Activated CD4-positive, alpha-beta T cell treated with anti-CD3 and anti-CD28 coated beads, Interleukin-2, Interleukin-6, amounts not matched to agents 100 ng/mL and 50 ng/mL, durations not matched to agents 16 hours and 8 hours (primary cell): ENCODE measurements around the gene COL9A3.

ENCODE experiments used
- DNase-seq: peaks from one replicate; pipeline ENCODE4 v3.0.0-alpha.2; 2020

COL9A3 gene

DNA sequence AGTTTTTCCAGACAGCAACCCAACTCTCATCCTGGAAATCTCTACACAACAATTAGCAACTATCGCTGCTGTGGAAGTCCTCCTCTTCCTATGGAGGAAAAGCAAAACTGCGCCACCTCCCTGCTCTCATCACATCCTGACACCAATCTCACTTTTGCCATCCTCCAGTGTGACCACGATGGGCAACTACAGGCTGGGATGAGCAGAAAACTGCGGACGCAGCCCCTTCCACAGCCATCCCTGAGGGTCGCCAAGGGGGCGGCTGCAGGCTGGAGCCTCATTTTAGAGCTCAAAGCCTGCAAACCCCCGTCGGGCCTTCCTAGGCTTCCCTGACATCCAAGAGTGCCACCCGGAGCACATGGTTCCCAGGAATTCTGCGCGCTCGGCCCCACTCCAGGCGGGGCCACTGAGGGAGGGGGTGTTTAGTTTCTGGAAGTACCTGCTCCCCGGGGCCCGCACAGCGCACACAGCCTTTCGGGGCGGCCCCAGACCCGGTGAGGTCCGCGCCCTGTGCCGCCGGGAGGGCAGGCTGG is 43.6 kb downstream of the COL9A3 start:
- no peak for DNase-seq

DNA sequence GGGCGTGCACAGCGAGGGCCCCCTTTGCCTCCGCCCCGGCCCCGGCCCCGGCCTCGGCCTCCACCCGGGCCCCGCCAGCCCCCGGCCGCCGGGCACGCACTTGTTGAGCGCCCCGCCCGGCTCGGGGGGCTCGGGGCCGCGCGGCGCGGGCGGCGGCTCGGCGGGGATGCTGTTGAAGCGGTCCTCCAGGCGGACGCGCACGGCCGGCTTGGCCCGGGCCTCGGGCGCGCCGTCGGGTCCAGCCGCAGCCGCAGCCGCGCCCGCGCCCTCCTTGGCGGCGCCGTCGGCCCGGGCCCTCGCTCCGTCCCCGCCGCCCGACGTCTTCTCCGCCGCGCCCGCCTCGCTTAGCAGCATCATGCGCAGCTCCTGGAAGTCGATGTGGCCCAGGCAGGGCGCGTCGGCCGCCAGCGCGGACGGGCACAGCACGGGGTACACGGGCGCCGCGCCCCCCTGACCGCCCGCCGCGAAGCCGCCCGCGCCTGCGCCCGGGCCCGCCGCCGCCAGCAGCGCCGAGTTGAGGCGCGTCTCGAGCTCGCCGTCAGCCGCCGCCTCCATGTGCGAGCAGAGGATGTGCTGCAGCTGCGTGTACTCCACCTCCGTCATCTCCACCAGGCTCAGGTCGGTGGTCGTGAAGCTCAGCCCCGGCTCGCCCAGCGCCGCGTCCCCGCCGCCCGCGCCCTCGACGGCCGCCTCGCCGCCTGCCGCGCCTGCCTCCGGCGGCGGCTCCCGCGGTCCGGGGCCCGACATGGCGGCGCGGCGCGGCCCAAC is 44.3 kb downstream of the COL9A3 start:
- DNase-seq, result peak; percentile 29

DNA sequence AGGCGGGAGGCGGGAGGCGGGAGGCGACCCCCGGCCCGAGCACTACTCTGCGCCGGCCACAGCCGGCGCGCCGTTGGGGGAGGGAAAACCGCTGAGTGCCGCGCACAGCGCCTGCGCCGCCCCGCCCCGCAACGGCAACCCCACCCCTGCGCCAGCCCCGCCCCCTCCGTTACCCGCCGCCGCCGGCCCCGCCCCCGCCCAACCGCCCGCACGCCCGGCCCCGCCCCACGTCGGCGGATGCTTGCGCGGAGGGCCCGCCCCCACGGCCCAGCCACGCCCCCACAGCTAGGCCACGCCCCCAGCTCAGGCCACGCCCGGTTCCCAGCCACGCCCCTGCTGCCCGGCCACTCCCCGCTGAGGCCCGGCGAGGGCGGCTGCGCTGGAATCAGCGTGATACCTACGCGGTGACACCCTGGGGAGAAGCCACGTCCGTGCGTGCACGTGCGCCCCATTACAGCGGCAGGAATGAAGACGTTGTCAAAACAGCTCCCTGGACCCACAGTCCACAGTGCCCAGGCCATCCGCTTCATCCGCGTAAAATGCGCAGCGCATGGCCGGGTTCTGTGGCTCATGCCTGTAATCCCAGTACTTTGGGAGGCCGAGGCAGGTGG is 45.0 kb downstream of the COL9A3 start, which contains the start of gene TCFL5:
Gene TCFL5, minus strand, starts transcription at position 97 of the 611 bp plus-strand sequence. CDS start 152 bp downstream, outside the sequence.
- DNase-seq, result peak; percentile 96

DNA sequence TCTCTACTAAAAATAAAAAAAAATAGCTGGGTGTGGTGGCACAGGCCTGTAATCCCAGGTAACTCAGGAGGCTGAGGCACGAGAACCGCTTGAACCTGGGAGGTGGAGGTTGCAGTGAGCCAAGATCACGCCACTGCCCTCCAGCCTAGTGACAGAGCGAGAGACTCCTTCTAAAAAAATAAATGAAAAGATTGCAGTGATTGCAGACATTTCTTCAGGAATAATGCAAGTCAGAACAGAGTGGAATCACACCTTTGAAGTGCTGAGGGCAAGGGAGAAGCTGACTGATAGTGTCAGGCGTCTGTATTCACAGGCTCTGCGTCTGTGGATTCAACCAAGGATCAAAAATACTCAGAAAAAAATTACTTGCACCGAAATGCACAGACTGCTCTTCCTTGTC is 47.4 kb downstream of the COL9A3 start:
- no peak for DNase-seq

DNA sequence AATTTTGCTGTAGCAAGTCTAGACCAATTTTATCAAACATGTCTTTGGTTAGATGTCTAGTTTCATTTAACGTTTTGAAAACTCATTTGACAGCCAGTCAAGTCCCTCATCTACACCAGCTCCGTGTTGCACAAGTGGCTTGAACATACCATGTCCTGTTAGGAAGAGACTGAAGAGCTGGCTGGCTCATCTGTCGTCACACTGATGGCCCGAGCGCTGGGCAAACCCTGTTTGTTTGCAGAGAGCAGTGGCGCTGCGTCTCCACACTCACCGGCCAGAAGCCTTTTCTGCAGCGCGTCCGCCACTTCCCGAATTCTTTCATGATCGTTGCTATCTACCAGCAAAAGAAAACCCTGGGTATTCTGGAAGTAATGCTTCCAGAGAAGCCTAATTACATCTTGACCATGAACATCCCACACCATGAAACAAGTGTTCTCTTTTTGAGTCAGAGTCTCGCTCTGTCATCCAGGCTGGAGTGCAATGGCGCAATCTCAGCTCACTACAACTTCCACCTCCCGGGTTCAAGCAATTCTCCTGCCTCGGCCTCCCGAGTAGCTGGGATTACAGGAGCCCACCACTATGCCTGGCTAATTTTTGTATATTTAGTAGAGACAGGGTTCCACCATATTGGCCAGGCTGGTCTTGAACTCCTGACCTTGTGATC is 55.5 kb downstream of the COL9A3 start:
- no peak for DNase-seq

DNA sequence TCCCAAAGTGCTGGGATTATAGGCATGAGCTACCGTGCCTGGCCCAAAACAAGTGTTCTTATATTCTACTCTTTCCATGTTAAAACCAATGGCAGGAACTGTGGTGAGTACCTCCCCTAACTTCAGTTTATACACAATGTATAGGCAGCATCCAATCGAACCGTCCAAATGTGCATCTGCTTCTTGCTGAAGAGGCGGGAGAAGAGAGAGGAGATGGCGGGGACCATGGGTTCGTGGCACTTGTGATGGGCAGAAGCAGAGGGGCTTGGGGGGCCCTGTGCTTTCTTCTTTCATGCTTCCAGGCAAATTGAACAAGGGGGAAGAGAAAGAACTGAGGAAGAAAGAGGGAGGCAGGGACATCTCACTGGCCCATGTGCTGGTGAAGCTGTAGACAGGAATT is 56.0 kb downstream of the COL9A3 start:
- no peak for DNase-seq

DNA sequence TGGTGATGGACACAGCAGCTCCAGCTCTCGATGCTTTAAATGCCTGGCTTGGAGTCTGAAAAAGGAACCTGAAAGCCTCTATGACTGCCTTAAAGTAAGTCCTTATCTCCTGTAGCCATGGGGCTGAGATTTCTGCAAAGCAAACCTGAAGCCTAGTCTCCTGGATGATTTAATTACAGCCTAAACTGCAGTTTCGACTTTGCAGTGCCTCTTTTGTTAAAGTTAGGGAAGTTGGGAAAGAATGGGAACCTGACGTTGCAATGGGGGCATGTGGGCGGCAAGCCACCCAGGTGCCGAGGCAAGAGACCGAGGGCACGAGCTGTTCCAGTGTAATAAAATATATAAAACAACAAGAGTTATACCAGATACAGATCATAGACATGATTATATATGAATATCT is 56.4 kb downstream of the COL9A3 start:
- DNase-seq, result no peak

DNA sequence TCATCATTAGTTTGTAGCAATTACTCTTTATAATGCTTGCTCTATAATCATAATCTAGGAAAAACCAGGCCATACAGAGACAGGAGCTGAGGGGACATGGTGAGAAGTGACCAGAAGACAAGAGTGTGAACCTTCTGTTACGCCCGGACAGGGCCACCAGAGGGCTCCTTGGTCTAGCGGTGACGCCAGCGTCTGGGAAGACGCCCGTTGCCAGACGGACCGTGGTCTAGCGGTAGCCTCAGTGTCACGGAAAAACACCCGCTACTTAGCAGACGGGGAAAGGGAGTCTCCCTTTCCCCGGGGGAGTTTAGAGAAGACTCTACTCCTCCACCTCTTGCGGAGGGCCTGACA is 56.8 kb downstream of the COL9A3 start:
- peak; percentile 50 for DNase-seq

DNA sequence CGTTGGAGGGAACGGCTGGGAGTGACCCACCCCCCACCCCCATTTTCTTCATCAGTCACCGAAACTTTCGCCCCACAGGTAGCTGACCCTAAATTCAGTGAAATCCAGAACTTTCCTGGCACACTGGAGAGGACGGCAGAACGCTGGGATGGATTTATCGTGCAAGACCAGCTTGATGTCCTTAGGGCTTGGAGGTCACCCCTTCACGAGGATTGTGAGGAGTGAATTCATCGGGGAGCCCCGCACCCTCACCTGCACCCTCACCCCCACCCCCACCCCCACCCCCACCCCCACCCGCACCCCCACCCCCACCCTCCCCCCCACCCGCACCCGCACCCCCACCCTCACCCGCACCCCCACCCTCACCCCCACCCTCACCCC is 58.1 kb downstream of the COL9A3 start:
- no peak for DNase-seq

DNA sequence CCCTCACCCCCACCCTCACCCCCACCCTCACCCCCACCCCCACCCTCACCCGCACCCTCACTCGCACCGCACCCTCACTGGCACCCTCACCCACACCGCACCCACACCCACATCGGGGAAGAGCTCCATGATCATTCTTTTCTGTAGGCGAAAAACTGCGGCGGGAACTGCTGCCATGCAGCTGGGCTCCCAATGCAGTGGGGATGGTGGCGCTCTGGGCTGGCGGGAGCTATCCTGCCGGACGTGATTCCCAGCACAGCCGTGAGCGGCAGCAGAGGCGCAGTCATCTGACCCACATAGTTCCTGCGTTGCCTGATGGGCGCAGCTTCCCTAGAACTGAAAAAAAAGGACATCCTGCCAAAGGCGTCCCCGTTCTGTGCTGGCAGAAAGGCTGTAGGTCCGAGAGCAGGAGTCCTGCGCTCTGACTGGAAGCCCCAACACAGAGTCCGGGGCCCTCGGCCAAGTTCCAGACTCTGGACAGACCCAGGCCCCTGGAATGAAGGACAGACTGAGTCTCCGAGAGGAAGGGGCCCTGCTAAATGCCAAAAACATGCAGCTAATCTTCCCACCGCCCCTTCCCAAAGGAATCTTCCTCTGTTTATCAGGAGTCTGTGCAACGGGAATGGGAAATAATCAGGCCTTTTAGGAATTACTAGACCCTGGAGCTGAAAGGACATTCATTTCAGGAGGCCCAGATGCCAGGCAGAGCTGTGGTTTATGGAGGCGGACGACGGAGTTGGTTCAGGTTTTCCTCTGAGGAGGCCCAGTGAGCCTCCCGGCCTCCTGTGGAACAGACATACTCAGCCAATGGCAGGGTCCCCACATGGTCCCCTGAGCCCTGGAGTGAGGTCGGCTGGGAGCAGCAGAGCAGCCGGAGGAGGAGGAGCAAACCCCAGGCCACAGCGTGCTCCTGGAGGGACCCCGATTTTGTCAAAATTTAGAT is 58.8 kb downstream of the COL9A3 start:
- no peak for DNase-seq

DNA sequence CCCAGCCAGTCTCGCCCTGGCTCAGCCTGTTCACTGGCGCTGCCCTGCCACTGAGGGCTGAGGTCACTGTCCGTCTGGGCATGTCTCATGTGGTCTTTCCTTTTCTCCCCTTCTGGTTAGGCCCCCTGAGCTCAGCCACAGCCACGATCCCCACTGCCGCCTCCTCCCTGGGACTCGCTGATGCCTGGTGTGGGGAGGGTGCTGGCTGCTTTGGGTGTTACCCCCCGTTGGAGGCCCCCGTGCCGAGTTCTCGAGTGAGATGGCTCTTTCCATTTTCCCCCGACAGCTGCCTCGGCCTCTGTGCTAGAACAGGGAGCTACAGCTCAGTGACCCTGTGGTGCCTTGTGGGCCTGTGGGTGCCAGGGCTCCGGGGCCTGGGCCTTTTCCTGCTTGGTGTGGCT is 59.7 kb downstream of the COL9A3 start:
- no peak for DNase-seq

DNA sequence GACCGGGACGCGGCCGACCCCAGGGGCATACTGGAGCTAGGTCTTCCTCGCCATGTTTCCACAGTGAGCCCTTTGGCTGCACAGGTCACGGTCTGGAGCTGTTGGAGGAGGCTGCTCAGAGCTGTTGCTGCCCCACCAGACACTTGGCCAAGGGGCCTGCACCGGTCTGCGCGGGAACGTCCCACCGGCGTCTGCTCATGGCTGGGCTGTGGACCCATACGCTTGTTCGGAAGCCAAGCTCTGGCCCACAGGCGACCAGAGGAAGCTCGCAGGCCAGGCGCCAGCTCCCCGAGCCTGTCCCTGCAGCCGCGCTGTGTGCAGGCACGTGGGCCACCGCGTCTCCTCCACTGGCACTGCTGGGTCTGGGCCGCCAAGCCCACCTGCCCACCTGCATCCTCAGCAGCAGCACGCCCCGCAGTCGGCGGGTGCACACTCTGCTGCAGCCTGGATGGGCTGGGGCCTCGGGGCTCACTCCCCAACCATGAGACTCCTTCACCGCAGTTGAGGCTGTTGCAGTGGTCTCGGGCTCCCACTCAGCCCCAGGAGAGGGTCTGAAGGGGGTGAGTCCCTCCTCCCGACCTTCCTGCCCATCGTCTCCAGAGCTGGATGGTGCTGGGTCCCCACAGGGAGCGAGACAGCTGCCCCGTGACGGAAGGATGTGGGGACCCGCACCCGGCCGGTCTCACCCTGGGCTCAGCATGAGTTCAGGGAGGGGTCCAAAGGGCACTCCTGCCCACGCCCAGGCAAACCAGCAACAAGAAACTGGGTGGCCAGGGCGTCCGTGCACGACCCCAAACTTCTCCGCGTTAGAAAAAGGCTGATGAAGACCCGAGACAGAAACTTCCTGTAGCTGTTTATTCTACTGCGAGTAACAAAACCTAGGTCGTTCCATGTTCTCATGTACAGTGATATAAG is 60.3 kb downstream of the COL9A3 start:
- no peak for DNase-seq

DNA sequence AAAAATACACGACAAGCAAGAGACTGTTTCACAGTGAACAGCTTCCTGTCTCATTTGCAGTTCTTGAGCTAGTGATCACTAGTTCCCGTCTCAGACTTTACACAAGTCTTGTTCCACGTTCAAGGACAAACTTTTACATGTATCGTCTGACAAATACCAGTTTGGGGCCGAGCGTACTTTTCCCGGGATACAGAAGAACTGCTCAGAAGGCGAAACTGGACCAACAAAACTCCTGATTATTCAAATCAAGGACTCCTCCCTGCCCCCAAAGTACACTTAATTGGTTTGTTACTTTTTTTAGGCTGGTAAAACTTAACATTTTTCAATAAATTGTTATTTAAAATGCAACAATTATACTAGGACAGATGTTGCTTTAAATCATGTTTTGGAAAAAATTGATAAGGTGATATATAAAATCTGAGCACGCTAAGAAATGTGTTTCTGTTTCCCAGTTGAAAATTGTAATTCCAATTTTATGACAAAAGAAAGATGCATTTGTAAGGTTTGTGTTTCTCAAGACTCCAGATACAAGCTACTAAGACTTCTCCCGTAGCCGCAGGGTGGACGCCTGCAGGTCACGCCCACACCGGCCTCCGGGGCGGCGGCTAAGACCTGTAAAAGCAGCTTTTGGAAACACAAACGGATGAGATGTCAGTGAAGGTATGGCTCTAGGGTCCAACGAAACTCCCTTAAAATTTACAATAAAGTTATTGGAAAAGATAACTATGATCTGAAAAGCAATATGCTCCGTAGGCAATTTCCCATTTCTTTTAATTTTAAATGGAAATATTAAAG is 61.6 kb downstream of the COL9A3 start:
- no peak for DNase-seq

DNA sequence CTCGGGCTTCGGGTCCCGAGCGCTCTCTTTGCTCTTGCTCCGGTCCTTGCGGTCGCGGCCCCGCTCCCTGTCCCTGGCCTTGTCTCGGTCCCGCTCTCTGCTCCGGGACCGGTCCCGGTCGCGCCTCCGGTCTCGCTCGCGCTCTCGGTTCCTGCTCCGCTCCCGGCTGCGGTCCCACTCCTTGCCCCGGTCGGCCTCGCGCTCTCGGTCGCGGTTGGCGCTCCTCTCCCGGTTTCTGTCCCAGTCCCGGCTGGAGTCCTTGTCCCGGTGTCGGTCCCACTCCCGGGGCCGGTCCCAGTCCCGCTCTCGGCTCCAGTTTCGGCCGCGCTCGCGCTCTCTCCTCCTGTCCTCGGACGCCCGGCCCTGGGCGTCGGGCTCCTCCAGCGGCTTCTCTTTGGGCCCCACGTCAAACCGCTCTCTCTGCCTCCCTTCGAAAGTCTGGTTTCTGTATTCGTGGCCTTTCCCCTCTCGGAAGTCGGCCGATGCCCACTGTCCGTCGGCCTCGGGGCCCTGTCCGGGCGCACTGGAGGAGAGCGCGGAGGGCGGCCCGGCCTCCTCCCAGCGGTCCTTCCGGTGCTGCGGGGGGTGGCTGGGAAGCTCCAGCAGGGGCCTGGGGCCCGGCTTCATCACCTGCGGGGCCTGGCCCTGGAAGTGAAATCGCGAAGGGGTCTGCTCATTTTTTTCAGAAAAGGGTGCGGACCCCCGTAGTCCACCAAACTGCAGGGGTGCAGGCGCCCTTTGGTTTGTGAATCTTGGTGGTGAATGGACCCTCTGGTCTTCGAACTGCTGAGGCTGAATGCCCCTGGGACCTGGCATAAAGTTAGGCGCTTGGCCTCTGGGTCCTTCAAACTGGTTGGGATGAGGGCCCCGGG is 62.7 kb downstream of the COL9A3 start:
- DNase-seq, result no peak

DNA sequence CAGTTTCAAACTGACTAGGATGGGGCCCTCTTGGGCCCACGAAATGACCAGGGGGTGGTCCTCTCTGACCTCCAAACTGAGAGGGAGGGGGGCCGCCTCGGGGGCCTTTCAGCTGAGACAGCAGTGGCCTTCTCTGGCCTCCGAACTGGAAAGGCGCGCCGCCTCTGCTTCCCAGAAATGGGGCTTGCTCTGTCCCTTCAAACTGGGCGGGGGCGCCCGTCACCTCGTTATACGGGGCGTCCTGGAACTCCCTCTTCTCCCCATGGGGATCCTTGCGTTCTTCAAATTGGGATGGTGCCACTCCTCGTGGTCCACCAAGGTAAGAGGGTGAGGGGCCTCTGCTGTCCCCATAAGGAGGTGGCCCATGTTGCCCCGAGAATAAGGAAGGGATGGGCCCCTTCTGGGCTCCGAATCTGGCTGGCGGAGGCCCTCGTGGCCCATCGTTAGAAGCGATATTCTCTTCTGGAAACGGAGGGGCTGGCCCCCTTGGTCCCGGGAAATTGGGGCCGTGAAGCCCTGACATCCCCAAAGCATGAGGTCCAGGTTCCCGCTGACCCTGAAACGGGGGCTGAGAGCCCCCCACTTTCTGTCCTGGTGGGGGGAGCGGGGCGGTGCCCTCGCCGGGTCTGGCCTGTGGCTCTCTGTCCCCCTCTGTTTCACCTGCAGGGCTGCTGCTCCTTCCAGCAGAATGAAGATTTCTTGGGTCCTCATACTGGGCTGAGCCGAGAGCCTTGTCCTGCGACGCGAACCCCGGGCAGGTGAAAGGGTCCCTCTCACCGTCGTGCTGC is 63.5 kb downstream of the COL9A3 start:
- no peak for DNase-seq

DNA sequence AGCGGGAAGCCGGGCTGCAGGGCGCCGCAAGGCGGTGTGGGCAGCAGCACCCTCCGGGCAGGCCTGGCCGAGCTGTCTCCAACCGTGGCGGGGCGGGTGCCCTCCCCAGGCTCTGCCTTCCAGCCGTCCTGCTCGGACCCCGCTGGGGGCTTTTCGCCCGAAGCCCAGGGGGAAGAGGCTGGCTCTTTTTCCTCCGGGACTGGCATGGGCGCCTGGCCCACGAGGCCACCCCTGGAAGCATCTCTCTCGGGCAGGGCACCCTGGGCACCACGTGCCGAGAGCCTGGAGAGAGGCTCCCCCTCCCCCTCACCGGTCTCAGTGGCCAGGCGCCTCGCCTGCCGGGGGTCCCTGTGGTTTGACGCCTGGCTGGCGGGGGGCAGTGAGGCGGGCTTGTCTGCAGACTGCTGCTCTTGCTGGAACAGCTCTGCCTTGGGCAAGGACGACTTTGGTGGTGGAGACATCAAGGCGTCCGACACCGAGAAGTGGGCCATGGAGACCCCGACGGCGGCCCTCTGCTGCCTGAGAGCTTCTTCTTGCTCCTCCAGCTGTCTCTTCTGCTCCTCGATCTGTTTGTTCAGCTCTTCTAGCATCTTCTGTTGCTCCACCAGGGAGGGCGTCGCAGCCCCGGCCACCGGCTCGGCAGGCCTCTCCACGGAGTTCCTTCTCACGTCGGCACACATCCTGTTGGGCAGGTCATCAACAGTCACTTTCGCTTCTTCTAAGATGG is 64.2 kb downstream of the COL9A3 start:
- DNase-seq, result no peak

DNA sequence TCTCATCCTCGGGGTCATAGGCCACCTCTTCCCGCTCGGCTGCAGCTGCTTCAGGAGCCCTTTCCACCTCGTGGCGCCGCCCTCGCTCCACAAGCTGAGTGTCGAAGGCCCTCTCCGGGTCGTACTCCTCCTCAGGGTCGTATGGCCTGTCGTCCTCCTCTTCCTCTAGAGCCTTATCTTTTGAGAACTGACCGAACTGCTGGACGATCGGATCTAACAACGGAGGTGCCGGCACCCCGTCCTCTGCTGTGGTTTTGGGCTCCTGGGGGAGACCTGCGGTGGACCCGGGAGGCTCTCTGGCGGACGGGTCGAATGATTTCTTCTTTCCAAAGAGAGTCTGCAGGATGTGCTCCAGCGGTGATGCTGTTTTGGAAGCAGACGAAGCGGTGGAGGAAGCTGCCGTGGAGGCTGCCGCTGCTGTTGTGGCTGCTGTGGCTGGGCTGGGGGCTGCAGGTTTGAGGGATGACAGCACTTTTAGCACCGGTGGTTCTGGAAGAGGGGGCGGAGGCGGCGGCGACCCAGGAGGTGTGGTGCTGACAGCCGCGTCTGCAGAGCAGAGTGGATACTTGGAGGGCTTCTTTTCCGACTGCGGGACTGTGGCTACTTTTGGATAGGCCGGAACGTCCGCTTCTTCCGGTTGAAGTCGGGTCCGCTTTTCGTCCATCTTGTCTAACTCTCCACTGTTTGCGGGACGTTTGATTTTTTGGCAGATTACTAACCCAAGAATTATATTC is 65.0 kb downstream of the COL9A3 start:
- DNase-seq, result no peak

DNA sequence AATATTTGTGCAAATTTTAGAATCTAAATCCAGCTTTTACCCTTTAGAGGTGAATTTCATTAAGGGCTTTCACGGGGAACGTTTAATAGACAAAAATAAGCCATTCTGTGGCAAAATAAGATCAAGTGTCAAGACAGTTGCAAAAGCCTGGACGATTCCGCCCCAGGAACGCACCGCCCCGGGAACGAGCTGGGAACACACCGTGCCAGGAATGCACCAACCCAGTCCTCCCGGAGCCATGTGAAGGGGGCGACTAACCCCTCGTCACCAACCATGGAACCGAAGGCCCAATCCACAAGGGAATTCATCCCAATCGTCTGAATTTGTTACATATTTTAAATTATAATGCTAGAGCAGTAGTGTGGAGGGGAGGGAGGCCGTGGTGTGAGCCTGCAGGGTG is 65.6 kb downstream of the COL9A3 start:
- no peak for DNase-seq
